Endodermal cell (in vitro differentiated cells): Measurements from ENCODE around the gene PCNX1. TPM values are rescaled to one million over a fixed set of nuclear protein-coding genes. Genes with fewer than 3 reads are reported as not detected.
A peak's percentile ranks its signal among the peaks of the same experiment; 100 is the strongest.
"Not testable (repeated sequence)": the region's sequence is repeated elsewhere in the genome, so short reads cannot be mapped to it uniquely, and the experiment has no call there.

Experiments used
- DNase-seq: peaks from one replicate; pipeline ENCODE4 v3.0.0-alpha.2; 2017
- H3K27ac ChIP-seq: 2 replicates; pipeline ENCODE4 v1.5.1; 2013; ENCODE audit warnings: mild to moderate bottlenecking, low read depth, low read length, moderate library complexity
- H3K27me3 ChIP-seq: 2 replicates; pipeline ENCODE4 v1.6.1; 2013; ENCODE audit warnings: mild to moderate bottlenecking, low read length, moderate library complexity; ENCODE audit not compliant: insufficient read depth, control insufficient read depth, poor library complexity, severe bottlenecking
- H3K36me3 ChIP-seq: 2 replicates; pipeline ENCODE4 v1.7.0; 2013; ENCODE audit warnings: mild to moderate bottlenecking, low read length, moderate library complexity; ENCODE audit not compliant: control insufficient read depth, insufficient read depth
- H3K4me1 ChIP-seq: one replicate; pipeline ENCODE4 v1.7.0; 2013; ENCODE audit warnings: low read length; ENCODE audit not compliant: control insufficient read depth, insufficient read depth
- H3K4me3 ChIP-seq: 2 replicates; pipeline ENCODE4 v1.5.1; 2013; ENCODE audit warnings: mild to moderate bottlenecking, low read length, moderate library complexity
- H3K9ac ChIP-seq: 2 replicates; pipeline ENCODE4 v1.6.1; 2013; ENCODE audit warnings: mild to moderate bottlenecking, low read length, moderate library complexity; ENCODE audit not compliant: poor library complexity, severe bottlenecking; ENCODE audit errors: extremely low read depth
- H3K9me3 ChIP-seq: 2 replicates; pipeline ENCODE4 v1.6.1; 2013; ENCODE audit warnings: mild to moderate bottlenecking, low read length, moderate library complexity; ENCODE audit not compliant: control insufficient read depth
- H3K27ac Mint-ChIP-seq: 2 replicates; pipeline ENCODE4 v1.8.0; 2020; ENCODE audit warnings: mixed read lengths
- H3K27me3 Mint-ChIP-seq: 2 replicates; pipeline ENCODE4 v1.8.0; 2021; ENCODE audit warnings: mild to moderate bottlenecking, mixed read lengths; ENCODE audit not compliant: insufficient read depth
- H3K36me3 Mint-ChIP-seq: 2 replicates; pipeline ENCODE4 v1.8.0; 2020; ENCODE audit warnings: low read depth, mixed read lengths
- H3K4me1 Mint-ChIP-seq: 2 replicates; pipeline ENCODE4 v1.8.0; 2020; ENCODE audit warnings: mixed read lengths
- H3K4me3 Mint-ChIP-seq: 2 replicates; pipeline ENCODE4 v1.8.0; 2020; ENCODE audit warnings: mild to moderate bottlenecking, moderate library complexity, mixed read lengths
- H3K9me3 Mint-ChIP-seq: 2 replicates; pipeline ENCODE4 v1.8.0; 2020; ENCODE audit warnings: mild to moderate bottlenecking, mixed read lengths
- CTCF ChIP-seq: fragments of 200-600 bp; sonication (generic); conservative IDR thresholded peaks from 2 replicates; pipeline ENCODE4 v1.5.0; 2021; ENCODE audit warnings: antibody characterized with exemption, mild to moderate bottlenecking
- WGBS, 2 experiments: methylation state at CpG; one replicate each; pipeline versions ENCODE4 v1.1.5 to v1.1.7; 2013; ENCODE audit warnings: missing lambda C conversion rate in 2 of 2, mixed read lengths in 1 of 2; ENCODE audit not compliant: insufficient coverage in 1 of 2, insufficient read length in 1 of 2; 5-methylcytosine and 5-hydroxymethylcytosine counted together
- total RNA-seq, 2 donors: library from RNA; stranded (reverse); fragmentation: NEBNext Ultra II Directional in 1 of 2; extraction: Animal tissue kit (Norgen Biotek cat#: 25700) in 1 of 2; gene quantifications; 2 replicates in 1 of 2; 3 replicates in 1 of 2; pipeline ENCODE4 v1.2.1, GENCODE V29; 2021

PCNX1 gene
- total RNA-seq, 2 donors from 2014 or later: 68.2 TPM

- Mint-ChIP-seq H3K27me3 (no peaks in the 10 kb centered on the region), H3K4me1 (no peaks in the 10 kb centered on the region), H3K36me3 (no peaks in the 10 kb centered on the region), H3K27ac (no peak overlapping the region), H3K9me3 (peaks cover 34% of the 10 kb centered on the region), H3K4me3 (no peak overlapping the region)
- DNase-seq: no peak
- Histone ChIP-seq H3K4me3 (no peak overlapping the region), H3K9ac (no peak overlapping the region), H3K36me3 (no peaks in the 10 kb centered on the region), H3K9me3 (peaks cover 18% of the 10 kb centered on the region), H3K27me3 (no peaks in the 10 kb centered on the region), H3K27ac (no peak overlapping the region), H3K4me1 (no peaks in the 10 kb centered on the region)
- peak; percentile 38 for TF ChIP-seq CTCF
- 90% methylated on average over 4 of the region's 4 CpGs; no CpG with 5 or more reads in 1 of the 2 experiments for WGBS, 2 experiments
These were observed 33.6 kb upstream of the PCNX1 start for GRCh38 chr14:70873627-70874026.

GRCh38 chr14:70875811-70876460, 31.3 kb upstream of the PCNX1 start:
- H3K4me3 ChIP-seq, H3K9me3 ChIP-seq, H3K4me3 Mint-ChIP-seq, H3K36me3 ChIP-seq, H3K36me3 Mint-ChIP-seq, H3K27me3 Mint-ChIP-seq, H3K27me3 ChIP-seq, H3K9ac ChIP-seq, H3K27ac ChIP-seq, H3K4me1 ChIP-seq, H3K27ac Mint-ChIP-seq, H3K4me1 Mint-ChIP-seq: not testable (repeated sequence)
- 89 to 94% methylated on average over 6 of the region's 6 CpGs for WGBS, 2 experiments
- peaks cover 19% of the 10 kb centered on the region for H3K9me3 Mint-ChIP-seq
- DNase-seq: peak; percentile 5

- no peak for DNase-seq
- H3K27ac Mint-ChIP-seq: no peak overlapping the region
- peaks cover 4% of the 10 kb centered on the region for H3K9me3 Mint-ChIP-seq
- Histone ChIP-seq H3K27me3 (no peaks in the 10 kb centered on the region), H3K9me3 (no peaks in the 10 kb centered on the region), H3K36me3 (no peaks in the 10 kb centered on the region), H3K27ac (no peak overlapping the region), H3K9ac (no peak overlapping the region), H3K4me3 (no peak overlapping the region), H3K4me1 (no peaks in the 10 kb centered on the region)
- H3K4me3 Mint-ChIP-seq: no peak overlapping the region
- 72% methylated on average over 1 of the region's 1 CpG; no CpG with 5 or more reads in 1 of the 2 experiments for WGBS, 2 experiments
- H3K4me1 Mint-ChIP-seq: no peaks in the 10 kb centered on the region
- H3K27me3 Mint-ChIP-seq: no peaks in the 10 kb centered on the region
- no peaks in the 10 kb centered on the region for H3K36me3 Mint-ChIP-seq
- no peak for TF ChIP-seq CTCF
These were observed 27.8 kb upstream of the PCNX1 start for GRCh38 chr14:70879448-70879847.

- not testable (repeated sequence) for H3K9me3 ChIP-seq, DNase-seq, H3K27me3 Mint-ChIP-seq, H3K27ac Mint-ChIP-seq, H3K36me3 Mint-ChIP-seq, H3K9ac ChIP-seq, H3K27ac ChIP-seq, H3K9me3 Mint-ChIP-seq, H3K4me1 ChIP-seq, H3K4me1 Mint-ChIP-seq, H3K4me3 Mint-ChIP-seq, H3K36me3 ChIP-seq, H3K27me3 ChIP-seq, H3K4me3 ChIP-seq
- WGBS, 2 experiments: 80 to 87% methylated on average over 1 of the region's 1 CpG
These were observed 26.4 kb upstream of the PCNX1 start for GRCh38 chr14:70880888-70881287.
